ENCODE data around the gene POU2F3. TPM values are rescaled to one million over a fixed set of nuclear protein-coding genes. Genes with fewer than 3 reads are reported as not detected.

POU2F3 gene
- total and polyA plus RNA-seq, 2 experiments from 2014 or later = not detected

DNA sequence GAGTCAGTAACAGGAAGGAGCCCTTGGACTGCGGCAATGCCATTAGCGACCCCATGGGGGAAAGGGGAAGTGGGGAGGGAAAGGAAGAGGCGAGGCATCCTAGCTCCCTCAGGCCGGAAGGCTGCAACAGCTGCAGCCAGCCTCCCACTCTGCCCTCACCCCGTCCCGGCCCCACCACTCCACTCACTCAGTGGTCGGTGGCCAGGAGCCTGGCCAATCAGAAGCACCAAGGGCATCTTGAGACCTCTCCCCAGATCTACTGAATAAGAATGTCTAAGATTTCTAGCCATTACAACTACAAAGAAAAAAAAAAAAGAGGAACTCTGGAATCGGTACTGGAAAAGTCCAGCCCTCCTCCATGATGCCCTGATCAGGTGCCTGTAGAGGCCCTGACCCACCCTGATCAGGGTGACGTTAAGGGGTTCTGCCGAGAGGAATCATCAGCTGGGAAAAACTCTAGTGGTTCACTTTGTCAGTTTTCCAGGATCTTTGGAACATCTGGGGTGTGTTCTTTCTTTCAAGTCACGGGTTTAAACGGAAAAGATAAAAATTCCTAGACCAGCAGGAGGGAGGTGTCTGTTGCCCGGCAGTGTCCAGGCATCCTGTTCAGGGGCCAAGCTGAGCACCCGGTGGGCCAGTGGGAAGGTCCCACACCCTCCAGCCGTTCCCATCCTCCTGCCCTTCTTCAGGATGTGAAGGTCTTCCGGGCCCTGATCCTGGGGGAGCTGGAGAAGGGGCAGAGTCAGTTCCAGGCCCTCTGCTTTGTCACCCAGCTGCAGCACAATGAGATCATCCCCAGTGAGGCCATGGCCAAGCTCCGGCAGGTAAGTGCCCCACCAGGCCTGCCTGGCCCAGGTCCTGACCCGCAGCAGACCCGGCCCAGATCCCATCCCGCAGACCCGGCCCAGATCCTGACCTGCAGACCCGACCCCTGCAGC is 14.7 kb upstream of the POU2F3 start:
- WGBS, 2 experiments (ENCODE audit: low coverage in 1 of 2, low lambda C conversion rate in 2 of 2, missing lambda C conversion rate in 2 of 2) = 55 to 59% methylated on average over 21 to 22 of the region's 22 CpGs
- Histone ChIP-seq H3K9me3 (ENCODE audit: low read depth) (no peaks in the 10 kb centered on the region), H2AFZ (no peak overlapping the region), H3K27ac (no peak overlapping the region), H3K4me3 (no peak overlapping the region), H3K9me2 (ENCODE audit: insufficient read depth) (no peaks in the 10 kb centered on the region), H3K4me2 (ENCODE audit: unreplicated experiment) (no peak overlapping the region), H3F3A (ENCODE audit: insufficient read depth) (no peaks in the 10 kb centered on the region), H3K79me2 (ENCODE audit: insufficient read depth) (peaks cover 12% of the 10 kb centered on the region; the same call in 1 of the 2 replicates), H3K36me3 (ENCODE audit: low read depth) (peaks cover 3% of the 10 kb centered on the region; the same call in 1 of the 2 replicates), H3K27me3 (replicated peaks; ENCODE audit: insufficient read depth) (no peaks in the 10 kb centered on the region), H4K20me1 (ENCODE audit: insufficient read depth) (no peaks in the 10 kb centered on the region), H3K4me1 (ENCODE audit: insufficient read depth) (no peaks in the 10 kb centered on the region), H3K9ac (0 out of 2 replicates have a peak overlapping the region, but pooled peaks have one; percentile 5)
- no peak for TF ChIP-seq EZH2 (IDR thresholded peaks at IDR 0.05; ENCODE audit: insufficient read depth, poor library complexity, severe bottlenecking)
- no peak for TF ChIP-seq EZH2phosphoT487 (IDR thresholded peaks at IDR 0.05; ENCODE audit: insufficient read depth, low read depth)
- no peak for DNase-seq
- in situ Hi-C loops (cut with MboI) = loop anchor here (5.0 kb wide), 1 partner anchor 53 kb away; no protein-coding TSS in a partner anchor

DNA sequence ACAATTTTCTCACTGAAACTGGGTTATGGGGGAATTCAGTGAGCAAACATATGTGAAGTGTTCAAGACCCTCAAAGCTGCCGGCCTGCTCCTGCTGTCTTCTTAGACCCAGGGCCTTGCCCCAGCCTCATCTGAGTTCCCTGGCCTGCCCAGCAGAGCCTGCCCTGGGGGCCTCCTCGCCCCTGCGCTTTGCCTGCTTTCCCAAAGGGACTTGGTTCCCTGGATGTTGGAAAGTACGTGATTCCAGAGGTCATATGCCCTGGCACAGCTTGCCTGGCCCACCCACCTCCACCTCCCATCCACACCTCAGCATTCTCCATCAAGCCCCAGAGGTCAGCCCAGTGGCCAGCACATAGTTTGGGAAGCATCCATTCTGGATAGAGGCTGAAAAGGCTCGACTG is 13.7 kb upstream of the POU2F3 start:
- Histone ChIP-seq H3K4me2 (ENCODE audit: unreplicated experiment) (no peak overlapping the region), H2AFZ (no peak overlapping the region), H3K9me2 (ENCODE audit: insufficient read depth) (no peaks in the 10 kb centered on the region), H4K20me1 (ENCODE audit: insufficient read depth) (no peaks in the 10 kb centered on the region), H3K4me3 (no peak overlapping the region), H3K4me1 (ENCODE audit: insufficient read depth) (no peaks in the 10 kb centered on the region), H3K27ac (no peak overlapping the region), H3K27me3 (replicated peaks; ENCODE audit: insufficient read depth) (no peaks in the 10 kb centered on the region), H3F3A (ENCODE audit: insufficient read depth) (no peaks in the 10 kb centered on the region), H3K9me3 (ENCODE audit: low read depth) (no peaks in the 10 kb centered on the region), H3K36me3 (ENCODE audit: low read depth) (peaks cover 3% of the 10 kb centered on the region; the same call in 1 of the 2 replicates), H3K9ac (no peak overlapping the region), H3K79me2 (ENCODE audit: insufficient read depth) (peaks cover 4% of the 10 kb centered on the region; the same call in 1 of the 2 replicates)
- TF ChIP-seq EZH2 (IDR thresholded peaks at IDR 0.05; ENCODE audit: insufficient read depth, poor library complexity, severe bottlenecking) = no peak
- TF ChIP-seq EZH2phosphoT487 (IDR thresholded peaks at IDR 0.05; ENCODE audit: insufficient read depth, low read depth) = no peak
- DNase-seq = no peak
- in situ Hi-C loops (cut with MboI) = loop anchor here (5.0 kb wide), 1 partner anchor 54 kb away; no protein-coding TSS in a partner anchor
- WGBS, 2 experiments (ENCODE audit: low coverage in 1 of 2, low lambda C conversion rate in 2 of 2, missing lambda C conversion rate in 2 of 2) = 68 to 69% methylated on average over 5 of the region's 5 CpGs

DNA sequence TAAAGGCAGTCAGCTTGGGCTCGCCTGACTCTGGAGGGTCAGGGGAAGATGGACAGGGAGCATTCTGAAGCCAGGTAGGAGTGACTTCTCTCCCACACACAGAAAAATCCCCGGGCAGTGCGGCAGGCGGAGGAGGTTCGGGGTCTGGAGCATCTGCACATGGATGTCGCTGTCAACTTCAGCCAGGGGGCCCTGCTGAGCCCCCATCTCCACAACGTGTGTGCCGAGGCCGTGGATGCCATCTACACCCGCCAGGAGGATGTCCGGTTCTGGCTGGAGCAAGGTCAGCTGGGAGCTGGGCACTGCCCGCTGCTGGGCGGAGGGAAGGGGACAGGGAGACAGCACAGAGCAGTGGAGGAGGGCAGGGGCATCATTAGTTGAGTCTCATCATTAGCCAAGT is 13.2 kb upstream of the POU2F3 start:
- no peaks in the 10 kb centered on the region for H3K9me2 ChIP-seq (ENCODE audit: insufficient read depth)
- no peak for TF ChIP-seq EZH2 (IDR thresholded peaks at IDR 0.05; ENCODE audit: insufficient read depth, poor library complexity, severe bottlenecking)
- TF ChIP-seq EZH2phosphoT487 (IDR thresholded peaks at IDR 0.05; ENCODE audit: insufficient read depth, low read depth) = no peak
- DNase-seq = no peak
- H4K20me1 ChIP-seq (ENCODE audit: insufficient read depth) = no peaks in the 10 kb centered on the region
- H3K4me2 ChIP-seq (ENCODE audit: unreplicated experiment) = no peak overlapping the region
- H3K9ac ChIP-seq = no peak overlapping the region
- H3K27me3 ChIP-seq (replicated peaks; ENCODE audit: insufficient read depth) = no peaks in the 10 kb centered on the region
- peaks cover 3% of the 10 kb centered on the region; the same call in 1 of the 2 replicates for H3K36me3 ChIP-seq (ENCODE audit: low read depth)
- H3K4me1 ChIP-seq (ENCODE audit: insufficient read depth) = no peaks in the 10 kb centered on the region
- no peak overlapping the region for H3K27ac ChIP-seq
- WGBS, 2 experiments (ENCODE audit: low coverage in 1 of 2, low lambda C conversion rate in 2 of 2, missing lambda C conversion rate in 2 of 2) = 69 to 75% methylated on average over 12 to 13 of the region's 13 CpGs
- H3K4me3 ChIP-seq = no peak overlapping the region
- H3K79me2 ChIP-seq (ENCODE audit: insufficient read depth) = no peaks in the 10 kb centered on the region; the same call in 1 of the 2 replicates
- H3K9me3 ChIP-seq (ENCODE audit: low read depth) = no peaks in the 10 kb centered on the region
- H2AFZ ChIP-seq = no peak overlapping the region
- no peaks in the 10 kb centered on the region for H3F3A ChIP-seq (ENCODE audit: insufficient read depth)
- in situ Hi-C loops (cut with MboI) = loop anchor here (5.0 kb wide), 1 partner anchor 54 kb away; no protein-coding TSS in a partner anchor

DNA sequence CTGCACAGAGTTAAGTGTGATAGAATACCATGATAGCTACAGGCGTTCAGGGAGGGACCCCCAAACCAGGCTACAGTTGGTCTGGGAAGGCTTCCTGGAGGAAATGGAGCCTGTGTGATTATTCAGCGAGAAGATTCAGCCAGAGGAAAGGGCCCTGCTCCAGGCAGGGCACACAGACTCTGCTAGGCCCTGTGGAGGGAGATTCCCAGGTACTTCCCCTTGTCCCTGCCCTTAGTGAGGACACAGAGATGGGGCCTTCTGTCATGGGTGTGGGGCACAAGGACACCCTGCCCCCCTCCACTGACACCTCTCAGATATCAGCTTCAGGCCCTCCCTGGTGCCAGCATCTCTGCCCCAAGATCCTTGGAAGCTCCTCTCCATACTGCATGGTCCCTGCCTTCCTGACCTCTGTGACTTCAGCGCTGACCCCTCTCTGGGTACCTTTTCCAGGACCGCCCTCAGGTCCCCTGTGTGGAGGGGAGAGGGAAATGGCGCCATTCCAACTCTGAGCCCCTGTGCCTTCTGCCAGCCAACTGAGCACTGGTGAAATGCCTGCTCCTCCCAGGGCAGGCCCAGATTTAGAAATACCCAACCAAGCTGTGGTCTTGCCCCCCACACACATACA is 12.6 kb upstream of the POU2F3 start:
- peaks cover 3% of the 10 kb centered on the region; the same call in 1 of the 2 replicates for H3K36me3 ChIP-seq (ENCODE audit: low read depth)
- no peak overlapping the region for H2AFZ ChIP-seq
- no peak overlapping the region for H3K4me3 ChIP-seq
- in situ Hi-C loops (cut with MboI) = loop anchor here (5.0 kb wide), 1 partner anchor 55 kb away; no protein-coding TSS in a partner anchor
- H3K27ac ChIP-seq = no peak overlapping the region
- no peaks in the 10 kb centered on the region for H3K9me2 ChIP-seq (ENCODE audit: insufficient read depth)
- H3K27me3 ChIP-seq (replicated peaks; ENCODE audit: insufficient read depth) = no peaks in the 10 kb centered on the region
- TF ChIP-seq EZH2 (IDR thresholded peaks at IDR 0.05; ENCODE audit: insufficient read depth, poor library complexity, severe bottlenecking) (no peak), EZH2phosphoT487 (IDR thresholded peaks at IDR 0.05; ENCODE audit: insufficient read depth, low read depth) (no peak)
- WGBS, 2 experiments (ENCODE audit: low coverage in 1 of 2, low lambda C conversion rate in 2 of 2, missing lambda C conversion rate in 2 of 2) = 83 to 88% methylated on average over 5 of the region's 5 CpGs
- no peaks in the 10 kb centered on the region for H3F3A ChIP-seq (ENCODE audit: insufficient read depth)
- no peak overlapping the region for H3K4me2 ChIP-seq (ENCODE audit: unreplicated experiment)
- H3K9me3 ChIP-seq (ENCODE audit: low read depth) = no peaks in the 10 kb centered on the region
- no peak for DNase-seq
- no peaks in the 10 kb centered on the region for H4K20me1 ChIP-seq (ENCODE audit: insufficient read depth)
- H3K4me1 ChIP-seq (ENCODE audit: insufficient read depth) = no peaks in the 10 kb centered on the region
- H3K9ac ChIP-seq = no peak overlapping the region
- no peaks in the 10 kb centered on the region for H3K79me2 ChIP-seq (ENCODE audit: insufficient read depth)
